Mesendoderm (in vitro differentiated cells): ENCODE results near the gene GATA3.

Experiments
- DNase-seq: peaks from one replicate; pipeline ENCODE4 v3.0.0; 2013
- H2AK5ac ChIP-seq: 2 replicates; pipeline ENCODE4 v1.6.1; 2013; ENCODE audit warnings: low read length, inconsistent platforms
- H2BK120ac ChIP-seq: 2 replicates; pipeline ENCODE4 v1.6.1; 2013; ENCODE audit warnings: low read depth, mild to moderate bottlenecking, low read length, moderate library complexity, mixed read lengths
- H2BK15ac ChIP-seq: replicated peaks from 2 replicates; pipeline ENCODE4 v1.6.1; 2013; ENCODE audit warnings: low read depth, mild to moderate bottlenecking, moderate library complexity
- H2BK5ac ChIP-seq: 2 replicates; pipeline ENCODE4 v1.6.1; 2013; ENCODE audit warnings: low read length, inconsistent platforms
- H3K18ac ChIP-seq: 2 replicates; pipeline ENCODE4 v1.6.1; 2013; ENCODE audit warnings: mild to moderate bottlenecking, low read length, mixed read lengths
- H3K23ac ChIP-seq: one replicate; pipeline ENCODE4 v1.6.1; 2013; ENCODE audit warnings: low read length
- H3K27ac ChIP-seq: 2 replicates; pipeline ENCODE4 v1.5.1; 2013; ENCODE audit warnings: low read depth, mild to moderate bottlenecking, inconsistent platforms, low read length, moderate library complexity
- H3K27me3 ChIP-seq: 2 replicates; pipeline ENCODE4 v1.6.1; 2013; ENCODE audit warnings: low read length, control low read depth, mild to moderate bottlenecking, inconsistent platforms; ENCODE audit not compliant: insufficient read depth, poor library complexity
- H3K36me3 ChIP-seq: 2 replicates; pipeline ENCODE4 v1.6.1; 2013; ENCODE audit warnings: low read length, inconsistent platforms; ENCODE audit not compliant: control insufficient read depth, insufficient read depth
- H3K4ac ChIP-seq: one replicate; pipeline ENCODE4 v1.6.1; 2013; ENCODE audit warnings: low read depth, mild to moderate bottlenecking, low read length, moderate library complexity
- H3K4me1 ChIP-seq: 2 replicates; pipeline ENCODE4 v1.6.1; 2013; ENCODE audit warnings: low read depth, low read length, inconsistent platforms; ENCODE audit not compliant: control insufficient read depth
- H3K4me2 ChIP-seq: 2 replicates; pipeline ENCODE4 v1.6.1; 2013; ENCODE audit warnings: low read length
- H3K4me3 ChIP-seq: 2 replicates; pipeline ENCODE4 v1.5.1; 2013; ENCODE audit warnings: mild to moderate bottlenecking, low read length
- H3K56ac ChIP-seq: one replicate; pipeline ENCODE4 v1.6.1; 2013; ENCODE audit warnings: low read length
- H3K79me1 ChIP-seq: 2 replicates; pipeline ENCODE4 v1.6.1; 2013; ENCODE audit warnings: low read length, inconsistent platforms
- H3K79me2 ChIP-seq: 2 replicates; pipeline ENCODE4 v1.6.1; 2013; ENCODE audit warnings: mild to moderate bottlenecking, low read length; ENCODE audit not compliant: control insufficient read depth, insufficient read depth
- H3K9ac ChIP-seq: 2 replicates; pipeline ENCODE4 v1.6.1; 2013; ENCODE audit warnings: low read length, inconsistent platforms
- H4K5ac ChIP-seq: one replicate; pipeline ENCODE4 v1.6.1; 2013; ENCODE audit warnings: low read length
- H4K8ac ChIP-seq: one replicate; pipeline ENCODE4 v1.6.1; 2013; ENCODE audit warnings: low read depth, mild to moderate bottlenecking, control low read depth, low read length, moderate library complexity
- WGBS: extraction: QIAGEN DNeasy Blood & Tissue Kit; methylation state at CpG from one replicate; pipeline ENCODE4 v1.1.7; 2013; ENCODE audit warnings: low lambda C conversion rate, missing lambda C conversion rate; ENCODE audit not compliant: insufficient coverage; ENCODE audit errors: extremely low coverage; 5-methylcytosine and 5-hydroxymethylcytosine counted together

Gene GATA3

DNA sequence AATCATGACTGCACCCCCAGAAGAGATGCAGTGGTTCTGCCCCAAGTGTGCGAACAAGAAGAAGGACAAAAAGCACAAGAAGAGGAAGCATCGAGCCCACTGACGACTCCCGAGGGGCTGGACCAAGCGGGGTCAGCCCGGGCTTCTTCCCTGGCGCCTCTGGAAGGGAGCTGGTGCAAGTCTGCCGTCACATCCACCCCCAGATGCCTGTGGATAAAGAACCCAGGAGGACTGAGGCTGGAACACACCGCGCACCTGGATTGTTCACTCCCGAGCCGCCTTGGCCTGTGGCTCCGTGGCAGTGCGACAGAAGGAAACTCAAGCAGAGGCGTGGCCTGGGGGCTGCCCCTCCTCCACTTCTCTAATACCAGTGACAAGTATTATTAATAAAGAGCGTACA lies 39.8 kb upstream of the GATA3 start:
- Histone ChIP-seq H3K9ac (no peak overlapping the region), H3K18ac (no peak overlapping the region)
- WGBS = no CpG with 5 or more reads among the region's 16 CpGs

DNA sequence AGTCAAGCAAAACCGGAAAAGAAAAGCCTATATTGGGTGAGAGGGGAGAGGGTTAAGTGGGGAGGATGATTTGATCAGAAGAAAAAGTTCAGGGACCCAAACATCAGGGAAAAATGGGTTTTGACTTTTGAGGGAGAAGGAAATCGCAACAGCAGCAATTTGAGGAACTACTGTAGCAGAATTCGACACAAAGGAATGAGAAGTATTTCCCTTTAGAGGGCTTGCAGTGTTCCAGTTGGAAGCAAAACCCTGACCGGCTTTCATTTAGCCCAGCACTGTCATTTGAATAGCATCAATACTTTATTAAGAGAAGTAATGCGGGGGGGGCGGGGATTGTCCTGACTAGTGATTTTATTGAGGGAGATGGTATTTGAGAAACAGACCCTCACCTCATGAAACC lies 37.2 kb upstream of the GATA3 start:
- no peak overlapping the region for H4K5ac ChIP-seq
- DNase-seq = peak; percentile 52
- H3K4me2 ChIP-seq = no peak overlapping the region
- H3K79me1 ChIP-seq = no peaks in the 10 kb centered on the region
- peak overlapping the region; percentile 59 for H3K4ac ChIP-seq
- no peak overlapping the region for H2BK5ac ChIP-seq
- H3K4me1 ChIP-seq = no peaks in the 10 kb centered on the region
- H4K8ac ChIP-seq = no peak overlapping the region
- H3K23ac ChIP-seq = no peak overlapping the region
- no CpG with 5 or more reads among the region's 6 CpGs for WGBS
- H3K36me3 ChIP-seq = no peaks in the 10 kb centered on the region
- H3K56ac ChIP-seq = no peak overlapping the region
- no peak overlapping the region for H3K9ac ChIP-seq
- H3K27me3 ChIP-seq = no peaks in the 10 kb centered on the region
- H3K27ac ChIP-seq = no peak overlapping the region
- no peak overlapping the region for H2BK15ac ChIP-seq
- H3K18ac ChIP-seq = peak overlapping the region; percentile 47
- H3K79me2 ChIP-seq = no peaks in the 10 kb centered on the region
- H3K4me3 ChIP-seq = no peak overlapping the region
- H2BK120ac ChIP-seq = no peak overlapping the region
- H2AK5ac ChIP-seq = no peak overlapping the region

More for the DNA sequence above, 39.8 kb upstream of the GATA3 start:
- H3K4ac ChIP-seq = no peak overlapping the region
- H2AK5ac ChIP-seq = no peak overlapping the region
- H3K23ac ChIP-seq = no peak overlapping the region
- H3K79me2 ChIP-seq = no peaks in the 10 kb centered on the region
- H3K36me3 ChIP-seq = no peaks in the 10 kb centered on the region
- no peak for DNase-seq
- H2BK5ac ChIP-seq = no peak overlapping the region
- no peaks in the 10 kb centered on the region for H3K27me3 ChIP-seq
- H2BK120ac ChIP-seq = no peak overlapping the region
- H3K79me1 ChIP-seq = no peaks in the 10 kb centered on the region
- H2BK15ac ChIP-seq = no peak overlapping the region
- H3K56ac ChIP-seq = no peak overlapping the region
- H4K5ac ChIP-seq = no peak overlapping the region
- no peak overlapping the region for H3K4me3 ChIP-seq
- no peak overlapping the region for H4K8ac ChIP-seq
- H3K4me1 ChIP-seq = no peaks in the 10 kb centered on the region
- no peak overlapping the region for H3K27ac ChIP-seq
- no peak overlapping the region for H3K4me2 ChIP-seq

GRCh38 chr10:8023321-8023720 lies 31.2 kb upstream of the GATA3 start:
- Histone ChIP-seq H3K23ac (no peak overlapping the region), H4K8ac (no peak overlapping the region), H3K36me3 (no peaks in the 10 kb centered on the region), H2BK120ac (no peak overlapping the region), H3K9ac (no peak overlapping the region), H3K79me2 (no peaks in the 10 kb centered on the region), H2AK5ac (no peak overlapping the region), H3K79me1 (no peaks in the 10 kb centered on the region), H3K4me2 (no peak overlapping the region), H3K4me1 (peaks cover 3% of the 10 kb centered on the region), H2BK5ac (no peak overlapping the region), H3K27ac (no peak overlapping the region), H3K56ac (no peak overlapping the region), H3K4ac (no peak overlapping the region), H3K4me3 (no peak overlapping the region), H3K18ac (no peak overlapping the region), H4K5ac (no peak overlapping the region), H2BK15ac (no peak overlapping the region), H3K27me3 (no peaks in the 10 kb centered on the region)
- DNase-seq = no peak
- WGBS = no CpG with 5 or more reads among the region's 4 CpGs

DNA sequence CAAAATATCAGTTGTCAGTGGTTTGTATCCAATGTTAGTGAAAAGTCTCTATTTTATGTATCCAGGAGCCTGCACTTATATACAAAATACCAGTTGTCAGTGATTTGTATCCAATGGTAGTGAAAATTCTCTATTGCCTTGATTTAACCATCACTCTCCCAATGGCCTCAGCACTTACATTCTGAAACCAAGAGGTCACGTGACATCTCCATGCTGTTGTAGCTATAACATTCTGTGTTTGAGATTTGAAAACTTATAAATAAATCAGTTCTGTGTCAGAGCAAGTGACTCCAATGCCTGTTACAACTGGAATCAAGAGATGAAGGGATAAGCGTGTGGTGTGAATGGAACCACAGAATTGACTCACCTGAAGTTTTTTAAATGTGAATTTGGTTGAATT lies 30.6 kb upstream of the GATA3 start:
- H3K4ac ChIP-seq = no peak overlapping the region
- H2BK5ac ChIP-seq = no peak overlapping the region
- H3K4me1 ChIP-seq = peaks cover 3% of the 10 kb centered on the region
- no peak overlapping the region for H3K56ac ChIP-seq
- no peak overlapping the region for H3K18ac ChIP-seq
- H2BK120ac ChIP-seq = no peak overlapping the region
- H3K36me3 ChIP-seq = no peaks in the 10 kb centered on the region
- no peak overlapping the region for H2AK5ac ChIP-seq
- no CpG with 5 or more reads among the region's 2 CpGs for WGBS
- no peak overlapping the region for H3K23ac ChIP-seq
- no peaks in the 10 kb centered on the region for H3K27me3 ChIP-seq
- no peak overlapping the region for H3K9ac ChIP-seq
- H3K4me3 ChIP-seq = no peak overlapping the region
- H3K27ac ChIP-seq = no peak overlapping the region
- DNase-seq = no peak
- no peaks in the 10 kb centered on the region for H3K79me2 ChIP-seq
- H4K8ac ChIP-seq = no peak overlapping the region
- H3K79me1 ChIP-seq = no peaks in the 10 kb centered on the region
- no peak overlapping the region for H3K4me2 ChIP-seq
- H4K5ac ChIP-seq = no peak overlapping the region
- no peak overlapping the region for H2BK15ac ChIP-seq

DNA sequence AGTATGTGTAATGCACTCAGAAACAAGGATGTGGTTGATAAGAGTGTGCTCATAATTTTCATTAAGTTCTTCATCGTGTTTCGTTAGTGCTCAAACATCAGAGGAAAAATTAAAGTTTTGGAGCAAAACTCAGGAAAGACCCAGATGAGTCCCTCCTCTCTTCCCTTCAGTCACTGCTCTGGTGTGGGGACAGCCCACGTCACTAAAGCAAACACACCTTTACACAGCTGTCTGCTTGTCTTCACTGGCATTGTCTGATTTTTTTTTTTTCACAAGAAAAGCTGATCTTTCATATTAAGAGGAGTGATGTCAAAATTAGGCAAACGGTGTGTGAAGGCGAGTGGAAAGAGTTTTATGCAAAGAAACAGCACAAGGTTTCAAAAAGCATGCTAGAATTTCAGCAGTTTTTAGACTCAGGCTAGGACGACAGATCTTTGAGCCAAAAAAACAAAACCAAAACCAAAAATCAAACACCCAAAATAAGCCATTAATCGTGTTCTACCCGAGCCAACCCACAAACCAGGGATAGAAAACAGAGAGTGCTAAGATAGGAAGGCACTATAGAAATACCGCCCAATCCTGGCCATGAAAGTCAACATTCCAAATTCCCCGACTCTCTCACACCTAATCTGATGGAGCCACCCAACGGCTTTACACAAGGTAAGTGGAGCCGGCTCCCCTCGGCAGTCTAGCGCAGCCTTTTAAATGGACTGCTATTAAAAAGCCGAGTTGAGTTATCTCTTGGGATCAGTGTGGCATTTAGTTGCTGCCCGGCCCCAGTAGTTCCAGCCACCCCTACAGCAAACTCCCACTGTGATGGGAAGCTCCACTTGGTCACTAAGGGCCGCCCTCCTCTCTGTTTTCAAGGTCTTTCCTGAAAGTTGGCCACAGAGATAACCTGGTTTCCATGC lies 27.9 kb upstream of the GATA3 start:
- no peak overlapping the region for H3K4me3 ChIP-seq
- no peak overlapping the region for H3K4ac ChIP-seq
- H3K27ac ChIP-seq = peak overlapping the region; percentile 40
- H2BK5ac ChIP-seq = no peak overlapping the region
- DNase-seq = peak; percentile 94
- H3K4me2 ChIP-seq = peak overlapping the region; percentile 12
- no peak overlapping the region for H2BK120ac ChIP-seq
- no peaks in the 10 kb centered on the region for H3K79me2 ChIP-seq
- H3K4me1 ChIP-seq = peaks cover 3% of the 10 kb centered on the region
- no peaks in the 10 kb centered on the region for H3K79me1 ChIP-seq
- no peak overlapping the region for H3K23ac ChIP-seq
- H3K36me3 ChIP-seq = no peaks in the 10 kb centered on the region
- no peaks in the 10 kb centered on the region for H3K27me3 ChIP-seq
- H2AK5ac ChIP-seq = no peak overlapping the region
- no peak overlapping the region for H4K5ac ChIP-seq
- H3K18ac ChIP-seq = no peak overlapping the region
- H3K9ac ChIP-seq = no peak overlapping the region
- no peak overlapping the region for H4K8ac ChIP-seq
- H2BK15ac ChIP-seq = no peak overlapping the region
- peak overlapping the region; percentile 15 for H3K56ac ChIP-seq
- no CpG with 5 or more reads among the region's 17 CpGs for WGBS
